ENCODE data around the gene CGRRF1. TPM values are rescaled to one million over a fixed set of nuclear protein-coding genes. Genes with fewer than 3 reads are reported as not detected.

The CGRRF1 gene
- total and polyA plus RNA-seq, 5 donors from 2014 or later: 27.7 to 45.6 (median 31.5) TPM

DNA sequence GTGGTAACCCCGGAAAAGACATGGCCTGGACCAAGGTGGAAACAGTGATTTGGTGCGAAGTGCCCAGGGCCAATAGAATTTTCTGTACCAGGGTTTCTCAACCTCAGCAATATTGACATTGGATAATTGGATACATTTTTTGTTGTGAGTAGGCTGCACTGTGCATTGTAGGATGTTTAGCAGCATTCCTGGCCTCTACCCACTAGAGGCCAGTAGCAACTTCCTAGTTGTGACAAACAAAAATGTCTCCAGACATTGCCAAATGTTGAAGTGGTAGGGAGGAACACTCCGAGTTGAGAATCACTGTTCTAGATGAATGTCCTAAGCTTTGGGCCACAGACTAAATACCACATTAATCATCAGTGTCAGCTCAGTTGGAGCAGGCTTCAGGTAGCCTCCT lies 6.2 kb upstream of the CGRRF1 start:
- H3K27me3 ChIP-seq (ENCODE audit: control insufficient read depth, insufficient read depth, low read length): peaks cover 10% of the 10 kb centered on the region
- H3K36me3 Mint-ChIP-seq: no peaks in the 10 kb centered on the region
- no peak for ATAC-seq (ENCODE audit: low read depth in 2 of 2)
- H3K4me3 Mint-ChIP-seq: no peak overlapping the region
- no peaks in the 10 kb centered on the region for H3K4me1 ChIP-seq (ENCODE audit: control insufficient read depth, insufficient read depth, low read length, poor library complexity, severe bottlenecking)
- peaks cover 31% of the 10 kb centered on the region for H3K27me3 Mint-ChIP-seq
- no peak for DNase-seq
- H3K9me3 Mint-ChIP-seq: no peaks in the 10 kb centered on the region
- H3K27ac Mint-ChIP-seq: no peak overlapping the region
- no peaks in the 10 kb centered on the region for H3K4me1 Mint-ChIP-seq
- H3K27ac ChIP-seq (ENCODE audit: insufficient read depth, low read length, poor library complexity, severe bottlenecking): no peak overlapping the region
- no peaks in the 10 kb centered on the region for H3K36me3 ChIP-seq (ENCODE audit: control insufficient read depth, insufficient read depth, low read length)
- no peak overlapping the region for H3K4me3 ChIP-seq (ENCODE audit: low read depth, low read length)
- no peaks in the 10 kb centered on the region for H3K9me3 ChIP-seq (ENCODE audit: control insufficient read depth in 2 of 2, low read length in 2 of 2)

DNA sequence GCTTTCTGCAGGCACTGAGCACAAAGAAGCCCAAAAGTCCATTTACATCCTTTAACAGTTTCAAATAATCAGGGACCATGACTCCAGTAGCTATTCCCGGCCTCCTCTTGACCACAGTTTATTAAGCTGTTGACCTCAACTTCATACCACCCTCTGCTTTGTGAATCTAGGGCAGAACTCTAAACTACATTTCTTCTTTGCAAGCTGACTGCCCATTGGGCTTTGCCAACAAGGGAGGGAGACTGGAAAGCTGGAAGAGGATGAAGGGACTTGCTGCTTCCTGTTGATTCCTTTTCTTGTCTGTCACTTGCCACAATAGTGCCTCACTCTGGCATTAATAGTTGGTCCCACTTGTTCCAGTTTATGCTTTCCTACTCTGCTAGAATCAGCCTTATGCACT lies 2.7 kb downstream of the CGRRF1 start:
- DNase-seq: no peak
- no peak for ATAC-seq (ENCODE audit: low read depth in 2 of 2)
- peaks cover 4% of the 10 kb centered on the region for H3K27me3 Mint-ChIP-seq
- Histone ChIP-seq H3K9me3 (ENCODE audit: control insufficient read depth in 2 of 2, low read length in 2 of 2) (peaks cover 0 to 8% of the 10 kb centered on the region in 2 experiments), H3K4me3 (ENCODE audit: low read depth, low read length) (peak overlapping the region; percentile 33), H3K4me1 (ENCODE audit: control insufficient read depth, insufficient read depth, low read length, poor library complexity, severe bottlenecking) (peaks cover 34% of the 10 kb centered on the region), H3K36me3 (ENCODE audit: control insufficient read depth, insufficient read depth, low read length) (peaks cover 10% of the 10 kb centered on the region), H3K27ac (ENCODE audit: insufficient read depth, low read length, poor library complexity, severe bottlenecking) (no peak overlapping the region), H3K27me3 (ENCODE audit: control insufficient read depth, insufficient read depth, low read length) (no peaks in the 10 kb centered on the region)
- H3K36me3 Mint-ChIP-seq: peaks cover 26% of the 10 kb centered on the region
- peaks cover 36 to 69% (median 55%) of the 10 kb centered on the region in 4 donors for H3K4me1 Mint-ChIP-seq
- peaks cover 0 to 10% (median 3%) of the 10 kb centered on the region in 7 donors for H3K9me3 Mint-ChIP-seq
- H3K4me3 Mint-ChIP-seq: peak overlapping the region; percentile 36 to 94 (median 66)
- H3K27ac Mint-ChIP-seq: peak overlapping the region in 1 of 3 donors; percentile 68

DNA sequence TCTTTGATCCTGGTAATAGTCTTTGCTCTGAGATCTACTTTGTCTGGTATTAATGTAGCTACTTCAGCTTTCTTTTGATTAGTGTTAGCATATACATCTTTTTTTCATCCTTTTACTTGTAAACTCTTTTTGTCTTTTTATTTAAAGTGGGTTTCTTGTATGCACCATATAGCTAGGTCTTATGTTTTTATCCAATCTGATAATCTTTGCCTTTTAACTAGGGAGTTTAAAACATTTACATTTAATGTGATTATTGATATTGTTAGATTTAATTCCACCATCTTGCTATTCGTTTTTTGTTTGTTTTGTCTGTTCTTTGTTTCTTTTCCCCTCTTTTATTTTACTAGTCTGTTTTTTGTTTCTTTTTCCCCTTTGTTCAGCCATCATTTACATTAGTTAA lies 6.0 kb downstream of the CGRRF1 start:
- peaks cover 17% of the 10 kb centered on the region for H3K4me1 ChIP-seq (ENCODE audit: control insufficient read depth, insufficient read depth, low read length, poor library complexity, severe bottlenecking)
- H3K27ac ChIP-seq (ENCODE audit: insufficient read depth, low read length, poor library complexity, severe bottlenecking): no peak overlapping the region
- no peak overlapping the region for H3K4me3 ChIP-seq (ENCODE audit: low read depth, low read length)
- H3K27me3 Mint-ChIP-seq: no peaks in the 10 kb centered on the region
- peaks cover 0 to 8% of the 10 kb centered on the region in 2 experiments for H3K9me3 ChIP-seq (ENCODE audit: control insufficient read depth in 2 of 2, low read length in 2 of 2)
- H3K4me3 Mint-ChIP-seq: peak overlapping the region in 3 of 4 donors; percentile 27 to 80 (median 38)
- peaks cover 39% of the 10 kb centered on the region for H3K36me3 Mint-ChIP-seq
- H3K27ac Mint-ChIP-seq: no peak overlapping the region
- ATAC-seq (ENCODE audit: low read depth in 2 of 2) (no peak), DNase-seq (no peak)
- H3K4me1 Mint-ChIP-seq: peaks cover 41 to 77% (median 54%) of the 10 kb centered on the region in 4 donors
- H3K27me3 ChIP-seq (ENCODE audit: control insufficient read depth, insufficient read depth, low read length): no peaks in the 10 kb centered on the region
- peaks cover 0 to 10% (median 6%) of the 10 kb centered on the region in 7 donors for H3K9me3 Mint-ChIP-seq
- H3K36me3 ChIP-seq (ENCODE audit: control insufficient read depth, insufficient read depth, low read length): peaks cover 10% of the 10 kb centered on the region

DNA sequence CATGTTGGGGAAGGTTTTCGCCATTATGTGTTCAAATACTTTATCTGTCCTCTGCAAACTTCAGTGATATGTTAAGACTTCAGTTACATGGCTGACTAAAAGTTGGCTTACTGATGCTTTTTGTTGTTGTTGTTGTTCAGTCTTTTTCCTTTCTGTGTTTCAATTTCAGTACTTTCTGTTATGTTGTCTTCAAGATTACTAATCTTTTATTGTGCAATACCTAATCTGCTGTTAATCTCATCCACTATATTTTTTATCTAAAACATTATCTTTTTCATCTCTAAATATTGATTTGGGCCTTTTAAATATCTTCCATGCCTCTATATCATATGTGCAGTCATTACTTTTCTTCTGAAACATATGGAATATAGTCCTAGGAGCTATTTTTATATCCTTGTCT lies 7.0 kb downstream of the CGRRF1 start:
- no peaks in the 10 kb centered on the region for H3K27me3 ChIP-seq (ENCODE audit: control insufficient read depth, insufficient read depth, low read length)
- peaks cover 10% of the 10 kb centered on the region for H3K36me3 ChIP-seq (ENCODE audit: control insufficient read depth, insufficient read depth, low read length)
- H3K36me3 Mint-ChIP-seq: peaks cover 39% of the 10 kb centered on the region
- peak overlapping the region in 1 of 4 donors; percentile 5 for H3K4me3 Mint-ChIP-seq
- ATAC-seq (ENCODE audit: low read depth in 2 of 2) (no peak), DNase-seq (no peak)
- H3K4me1 ChIP-seq (ENCODE audit: control insufficient read depth, insufficient read depth, low read length, poor library complexity, severe bottlenecking): peaks cover 9% of the 10 kb centered on the region
- peaks cover 0 to 8% of the 10 kb centered on the region in 2 experiments for H3K9me3 ChIP-seq (ENCODE audit: control insufficient read depth in 2 of 2, low read length in 2 of 2)
- no peak overlapping the region for H3K4me3 ChIP-seq (ENCODE audit: low read depth, low read length)
- H3K27ac Mint-ChIP-seq: no peak overlapping the region
- no peaks in the 10 kb centered on the region for H3K27me3 Mint-ChIP-seq
- no peak overlapping the region for H3K27ac ChIP-seq (ENCODE audit: insufficient read depth, low read length, poor library complexity, severe bottlenecking)
- peaks cover 33 to 67% (median 44%) of the 10 kb centered on the region in 4 donors for H3K4me1 Mint-ChIP-seq
- peaks cover 0 to 10% (median 6%) of the 10 kb centered on the region in 7 donors for H3K9me3 Mint-ChIP-seq

DNA sequence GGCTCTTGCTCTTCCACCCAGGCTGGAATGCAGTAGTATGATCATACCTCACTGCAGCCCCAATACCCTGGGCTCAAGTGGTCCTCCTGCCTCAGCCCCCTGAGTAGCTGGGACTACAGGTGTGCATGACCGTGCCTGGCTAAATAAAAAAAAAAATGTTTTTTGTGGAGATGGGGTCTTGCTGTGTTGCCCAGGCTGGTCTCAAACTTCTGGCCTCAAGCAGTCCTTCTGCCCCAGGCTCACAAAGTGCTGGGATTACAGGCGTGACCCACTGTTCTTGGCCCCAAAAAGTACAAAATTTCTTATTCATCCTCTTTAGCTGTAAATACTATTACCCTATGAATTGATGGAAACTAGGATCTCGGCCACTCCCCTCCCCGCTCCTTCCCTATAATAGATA lies 14.7 kb downstream of the CGRRF1 start:
- peak overlapping the region in 1 of 3 donors; percentile 23 for H3K27ac Mint-ChIP-seq
- no peaks in the 10 kb centered on the region for H3K27me3 Mint-ChIP-seq
- Histone ChIP-seq H3K27ac (ENCODE audit: insufficient read depth, low read length, poor library complexity, severe bottlenecking) (no peak overlapping the region), H3K36me3 (ENCODE audit: control insufficient read depth, insufficient read depth, low read length) (peaks cover 49% of the 10 kb centered on the region), H3K4me1 (ENCODE audit: control insufficient read depth, insufficient read depth, low read length, poor library complexity, severe bottlenecking) (no peaks in the 10 kb centered on the region), H3K9me3 (ENCODE audit: control insufficient read depth in 2 of 2, low read length in 2 of 2) (no peaks in the 10 kb centered on the region), H3K4me3 (ENCODE audit: low read depth, low read length) (no peak overlapping the region), H3K27me3 (ENCODE audit: control insufficient read depth, insufficient read depth, low read length) (no peaks in the 10 kb centered on the region)
- peaks cover 37% of the 10 kb centered on the region for H3K36me3 Mint-ChIP-seq
- no peak for DNase-seq
- peaks cover 4 to 15% (median 11%) of the 10 kb centered on the region in 4 donors for H3K4me1 Mint-ChIP-seq
- H3K4me3 Mint-ChIP-seq: no peak overlapping the region
- H3K9me3 Mint-ChIP-seq: no peaks in the 10 kb centered on the region
- no peak for ATAC-seq (ENCODE audit: low read depth in 2 of 2)

DNA sequence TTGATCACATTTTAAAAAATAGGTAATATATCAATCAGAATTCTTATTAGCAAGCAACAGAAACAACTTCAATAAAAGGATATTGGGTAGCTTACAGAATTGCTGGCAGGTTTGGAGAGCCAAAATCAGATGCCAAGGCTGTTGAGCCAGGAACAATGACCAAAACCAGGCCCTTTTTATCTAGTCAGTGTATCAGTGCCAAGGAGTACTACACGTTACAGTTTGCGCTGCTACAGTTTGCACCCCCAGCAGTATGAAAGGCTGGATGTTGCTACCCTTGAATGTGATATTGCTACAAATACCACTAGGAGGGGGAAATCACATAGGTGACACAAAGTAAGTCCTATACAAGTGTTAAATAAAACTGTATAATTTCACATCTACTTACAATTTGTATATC lies 19.3 kb downstream of the CGRRF1 start:
- DNase-seq: no peak
- Mint-ChIP-seq H3K36me3 (peaks cover 21% of the 10 kb centered on the region), H3K9me3 (no peaks in the 10 kb centered on the region), H3K27ac (no peak overlapping the region), H3K4me1 (peaks cover 0 to 13% (median 4%) of the 10 kb centered on the region in 4 donors), H3K4me3 (no peak overlapping the region), H3K27me3 (no peaks in the 10 kb centered on the region)
- Histone ChIP-seq H3K27ac (ENCODE audit: insufficient read depth, low read length, poor library complexity, severe bottlenecking) (no peak overlapping the region), H3K36me3 (ENCODE audit: control insufficient read depth, insufficient read depth, low read length) (peaks cover 45% of the 10 kb centered on the region), H3K9me3 (ENCODE audit: control insufficient read depth in 2 of 2, low read length in 2 of 2) (no peaks in the 10 kb centered on the region), H3K4me1 (ENCODE audit: control insufficient read depth, insufficient read depth, low read length, poor library complexity, severe bottlenecking) (no peaks in the 10 kb centered on the region), H3K27me3 (ENCODE audit: control insufficient read depth, insufficient read depth, low read length) (no peaks in the 10 kb centered on the region), H3K4me3 (ENCODE audit: low read depth, low read length) (no peak overlapping the region)
- ATAC-seq (ENCODE audit: low read depth in 2 of 2): no peak

DNA sequence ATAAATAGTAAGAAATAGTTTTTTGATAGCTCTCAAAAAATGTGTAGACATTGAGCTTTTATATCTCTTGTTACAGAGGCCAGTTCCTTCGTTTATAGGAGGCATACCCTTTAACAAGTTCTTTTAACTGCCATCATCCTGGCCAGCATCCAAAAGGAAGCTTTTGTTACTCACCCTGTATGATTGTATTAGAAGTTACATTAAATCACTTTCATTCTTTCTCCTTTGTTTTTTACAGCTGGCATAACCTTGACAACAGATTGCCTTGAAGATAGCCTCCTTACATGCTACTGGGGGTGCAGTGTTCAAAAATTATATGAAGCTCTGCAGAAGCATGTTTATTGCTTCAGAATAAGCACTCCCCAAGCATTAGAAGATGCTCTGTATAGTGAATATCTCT lies 20.1 kb downstream of the CGRRF1 start:
- no peaks in the 10 kb centered on the region for H3K4me1 ChIP-seq (ENCODE audit: control insufficient read depth, insufficient read depth, low read length, poor library complexity, severe bottlenecking)
- H3K4me3 ChIP-seq (ENCODE audit: low read depth, low read length): no peak overlapping the region
- H3K27ac Mint-ChIP-seq: no peak overlapping the region
- no peak overlapping the region for H3K27ac ChIP-seq (ENCODE audit: insufficient read depth, low read length, poor library complexity, severe bottlenecking)
- H3K27me3 Mint-ChIP-seq: no peaks in the 10 kb centered on the region
- H3K36me3 ChIP-seq (ENCODE audit: control insufficient read depth, insufficient read depth, low read length): peaks cover 37% of the 10 kb centered on the region
- ATAC-seq (ENCODE audit: low read depth in 2 of 2) (no peak), DNase-seq (no peak)
- H3K9me3 Mint-ChIP-seq: no peaks in the 10 kb centered on the region
- H3K4me3 Mint-ChIP-seq: no peak overlapping the region
- H3K36me3 Mint-ChIP-seq: peaks cover 13% of the 10 kb centered on the region
- H3K27me3 ChIP-seq (ENCODE audit: control insufficient read depth, insufficient read depth, low read length): no peaks in the 10 kb centered on the region
- peaks cover 0 to 11% (median 4%) of the 10 kb centered on the region in 4 donors for H3K4me1 Mint-ChIP-seq
- H3K9me3 ChIP-seq (ENCODE audit: control insufficient read depth in 2 of 2, low read length in 2 of 2): no peaks in the 10 kb centered on the region
